GM12892 (cell line): ENCODE data around the gene HACD2.

Experiments used
- POLR2A ChIP-seq: IDR thresholded peaks from 2 replicates; pipeline ENCODE4 v1.6.1; 2011; ENCODE audit warnings: low read depth, low read length, control low read depth
- POLR2AphosphoS5 ChIP-seq: IDR thresholded peaks from 2 replicates; pipeline ENCODE4 v1.6.1; 2011; ENCODE audit warnings: low read depth, low read length, control low read depth
- TAF1 ChIP-seq: IDR thresholded peaks from 2 replicates; pipeline ENCODE4 v1.6.1; 2011; ENCODE audit warnings: low read depth, mild to moderate bottlenecking, control low read depth, low read length, borderline replicate concordance

GRCh38 chr3:123478314-123478713 lies 106.5 kb downstream of the HACD2 start:
- TF ChIP-seq POLR2A (no peak), TAF1 (no peak), POLR2AphosphoS5 (no peak)
